GM18861 (cell line): ENCODE data around the gene AP3M1.
A peak's percentile ranks its signal among the peaks of the same experiment; 100 is the strongest.

ENCODE experiments used
- ATAC-seq: cut with Tn5 transposase; IDR thresholded peaks from one replicate; pipeline ENCODE4 v1.9.1; 2021; ENCODE audit not compliant: unreplicated experiment

Gene AP3M1

DNA sequence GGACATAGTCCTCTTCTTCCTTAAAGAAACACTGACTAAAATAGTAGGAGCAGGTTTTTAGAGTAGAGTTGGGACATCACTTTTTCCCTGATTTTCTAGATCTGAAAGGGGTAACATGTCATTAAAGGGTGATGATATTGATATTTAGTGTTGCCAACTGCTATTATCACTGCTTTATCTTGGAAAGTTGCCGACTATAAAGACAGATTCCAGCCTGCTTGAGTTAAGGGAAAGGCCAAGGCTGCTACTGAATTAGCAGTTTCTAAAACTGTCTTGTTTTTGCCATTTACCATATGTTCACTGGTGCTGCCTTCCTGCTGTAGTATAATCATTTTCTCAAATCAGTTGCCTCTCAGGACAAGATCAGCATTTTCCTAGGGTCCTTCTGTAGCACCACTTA is 29.7 kb downstream of the AP3M1 start:
- ATAC-seq = no peak

DNA sequence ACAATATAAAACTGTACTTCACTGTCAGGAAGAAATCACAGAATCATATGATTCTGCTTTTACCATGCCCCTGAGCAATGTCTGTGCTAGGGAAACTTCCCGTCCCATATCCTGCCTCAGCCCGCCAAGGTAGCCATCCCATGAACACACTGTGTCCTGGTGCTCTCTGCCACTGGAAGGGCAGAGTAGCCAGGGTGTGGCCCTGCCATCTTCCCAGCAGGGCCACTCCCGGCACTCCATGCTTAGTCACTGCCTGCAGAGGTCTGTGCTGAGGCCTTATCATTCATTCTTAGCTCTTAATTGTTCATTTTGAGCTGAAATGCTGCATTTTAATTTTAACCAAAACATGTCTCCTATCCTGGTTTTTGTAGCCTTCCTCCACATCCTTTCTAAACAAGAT is 31.8 kb downstream of the AP3M1 start:
- ATAC-seq = no peak

DNA sequence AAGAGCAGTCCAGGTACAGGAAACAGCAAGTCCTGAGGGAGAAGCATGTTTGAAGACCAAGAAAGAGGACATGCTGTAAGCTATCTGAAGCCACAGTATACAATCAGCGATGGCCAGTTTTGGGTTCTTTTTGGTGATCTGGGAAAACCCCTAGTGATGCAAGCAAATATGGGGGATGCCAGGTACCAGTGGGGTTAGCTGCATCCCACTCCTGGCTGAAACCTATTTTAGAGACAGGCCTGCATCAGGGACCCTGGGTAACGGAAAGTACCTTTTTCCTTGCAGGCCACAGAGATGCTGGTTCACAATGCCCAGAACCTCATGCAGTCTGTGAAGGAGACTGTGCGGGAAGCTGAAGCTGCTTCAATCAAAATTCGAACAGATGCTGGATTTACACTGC is 32.9 kb downstream of the AP3M1 start:
- no peak for ATAC-seq

DNA sequence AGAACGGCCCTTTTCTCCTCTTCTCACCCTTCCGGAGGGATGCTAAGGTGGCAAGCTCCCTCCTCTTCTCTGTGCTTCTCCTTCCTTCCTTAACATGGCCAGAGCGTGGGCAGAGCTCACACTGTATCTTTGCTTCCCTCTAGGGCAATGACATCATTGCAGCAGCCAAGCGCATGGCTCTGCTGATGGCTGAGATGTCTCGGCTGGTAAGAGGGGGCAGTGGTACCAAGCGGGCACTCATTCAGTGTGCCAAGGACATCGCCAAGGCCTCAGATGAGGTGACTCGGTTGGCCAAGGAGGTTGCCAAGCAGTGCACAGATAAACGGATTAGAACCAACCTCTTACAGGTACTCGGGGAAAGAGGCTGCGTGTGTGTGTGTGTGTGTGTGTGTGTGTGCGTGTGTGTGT is 36.6 kb downstream of the AP3M1 start:
- no peak for ATAC-seq

DNA sequence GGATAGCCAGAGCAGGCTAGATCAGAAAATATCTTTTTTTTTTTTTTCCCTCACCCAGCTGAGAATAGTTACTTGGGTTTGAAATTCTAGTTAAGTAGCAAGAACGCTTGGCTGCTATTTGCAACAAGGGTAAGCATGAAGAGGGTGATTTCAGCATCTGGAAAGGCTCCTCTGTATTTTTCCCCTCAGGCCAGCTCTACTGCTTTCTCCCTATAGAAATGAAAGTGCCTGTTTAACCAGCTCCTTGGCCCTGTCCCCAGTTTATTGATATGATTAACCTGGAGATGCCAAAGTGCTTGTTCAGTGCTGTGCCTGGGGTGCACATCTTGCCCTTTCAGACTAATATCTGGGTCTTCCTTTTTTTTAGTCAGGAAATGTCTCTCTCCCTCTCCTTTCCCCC is 37.1 kb downstream of the AP3M1 start:
- ATAC-seq = no peak

DNA sequence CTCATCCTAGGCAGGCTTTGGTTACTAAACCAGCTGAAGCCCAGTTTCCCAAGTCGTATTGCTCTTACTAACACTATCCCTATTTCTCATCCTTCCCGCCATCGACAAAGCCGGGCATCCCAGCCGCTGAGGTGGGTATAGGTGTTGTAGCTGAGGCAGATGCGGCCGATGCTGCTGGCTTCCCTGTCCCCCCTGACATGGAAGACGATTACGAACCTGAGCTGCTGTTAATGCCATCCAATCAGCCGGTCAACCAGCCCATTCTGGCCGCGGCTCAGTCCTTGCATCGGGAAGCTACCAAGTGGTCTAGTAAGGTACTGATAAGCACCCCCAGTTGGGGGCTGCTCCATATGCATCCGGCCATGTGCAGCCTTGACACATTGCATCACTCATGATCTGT is 38.8 kb downstream of the AP3M1 start:
- ATAC-seq = no peak

DNA sequence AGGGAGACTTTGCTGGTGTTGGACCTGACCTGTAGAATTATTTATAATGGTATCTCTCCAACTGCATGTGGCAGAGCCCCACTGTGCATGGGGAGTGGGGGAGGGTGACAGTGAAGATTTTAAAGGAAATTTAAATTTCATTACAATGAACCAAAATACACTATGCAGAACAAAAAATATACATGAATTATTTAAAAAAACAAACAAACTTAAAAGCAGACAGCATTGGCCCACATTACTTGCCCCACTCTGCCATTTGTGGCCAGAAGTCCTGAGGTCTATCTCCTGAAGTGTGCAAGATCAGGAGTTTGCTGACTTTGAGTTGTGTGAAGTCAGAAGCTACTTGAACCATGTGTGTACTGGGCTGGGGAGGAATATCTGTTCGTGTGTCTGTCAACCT is 40.5 kb downstream of the AP3M1 start:
- ATAC-seq = no peak

DNA sequence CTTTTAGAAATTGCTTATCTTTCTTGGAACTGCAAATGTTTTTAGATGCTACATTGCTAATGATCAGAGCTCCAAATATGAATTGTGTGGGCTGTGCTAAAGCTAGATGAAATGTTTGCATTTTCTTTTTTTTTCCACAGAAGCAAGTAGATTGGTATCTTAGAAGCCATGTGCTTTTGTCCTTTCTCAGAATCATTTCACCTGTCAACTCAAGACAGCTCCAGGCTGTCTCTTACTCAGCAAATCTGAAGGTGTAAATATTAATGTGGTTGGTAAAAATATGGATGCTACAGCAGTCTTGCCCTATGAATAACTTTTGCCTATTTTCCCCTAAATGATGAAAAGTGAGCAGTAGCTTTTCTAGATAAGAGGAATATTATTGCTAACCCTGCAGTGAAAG is 41.2 kb downstream of the AP3M1 start:
- ATAC-seq = no peak

DNA sequence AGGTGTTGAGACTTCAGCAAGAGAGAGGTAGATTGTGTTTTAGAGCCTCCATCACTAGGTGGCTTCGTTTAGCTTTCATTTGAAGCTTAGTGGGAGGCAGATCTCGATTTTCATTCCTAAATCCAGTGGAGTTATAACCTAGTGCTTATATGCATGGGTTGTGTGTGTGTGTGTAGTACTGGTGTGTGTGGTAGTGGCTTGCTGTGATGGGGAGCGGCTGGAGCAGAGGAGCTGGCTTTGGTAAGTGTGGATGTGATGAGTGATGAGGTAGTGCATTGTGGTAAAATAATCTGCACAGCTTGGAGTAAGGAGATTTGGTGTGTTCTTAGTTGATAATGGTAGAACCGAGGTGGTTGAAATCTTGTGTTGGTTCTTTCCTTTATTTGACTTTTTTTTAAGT is 43.2 kb downstream of the AP3M1 start:
- no peak for ATAC-seq

DNA sequence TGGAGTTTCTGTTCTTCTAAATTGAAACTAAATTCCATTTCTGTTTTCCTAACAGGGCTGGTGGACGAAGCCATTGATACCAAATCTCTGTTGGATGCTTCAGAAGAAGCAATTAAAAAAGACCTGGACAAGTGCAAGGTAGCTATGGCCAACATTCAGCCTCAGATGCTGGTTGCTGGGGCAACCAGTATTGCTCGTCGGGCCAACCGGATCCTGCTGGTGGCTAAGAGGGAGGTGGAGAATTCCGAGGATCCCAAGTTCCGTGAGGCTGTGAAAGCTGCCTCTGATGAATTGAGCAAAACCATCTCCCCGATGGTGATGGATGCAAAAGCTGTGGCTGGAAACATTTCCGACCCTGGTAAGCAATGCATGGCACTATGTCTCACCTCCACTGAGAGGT is 45.6 kb downstream of the AP3M1 start:
- no peak for ATAC-seq

DNA sequence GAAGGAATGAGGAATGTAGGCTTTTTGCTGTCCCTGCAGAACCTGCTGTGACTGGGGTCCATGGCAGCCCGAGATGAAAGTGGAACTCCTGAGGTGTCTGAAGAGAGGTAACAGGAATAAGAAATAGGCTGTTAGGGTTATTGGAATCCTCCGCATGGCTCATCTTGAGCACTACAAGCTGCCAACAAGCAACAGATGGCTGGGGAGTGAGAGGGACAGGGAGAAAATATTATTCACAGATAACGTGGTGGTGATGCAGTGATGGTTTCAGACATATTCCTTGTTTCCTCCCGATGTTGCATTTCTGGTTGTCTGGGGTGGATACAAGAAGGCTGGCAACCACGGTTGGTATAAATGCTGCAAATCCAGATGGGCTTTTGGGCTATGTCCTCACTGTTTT is 46.1 kb downstream of the AP3M1 start:
- no peak for ATAC-seq

DNA sequence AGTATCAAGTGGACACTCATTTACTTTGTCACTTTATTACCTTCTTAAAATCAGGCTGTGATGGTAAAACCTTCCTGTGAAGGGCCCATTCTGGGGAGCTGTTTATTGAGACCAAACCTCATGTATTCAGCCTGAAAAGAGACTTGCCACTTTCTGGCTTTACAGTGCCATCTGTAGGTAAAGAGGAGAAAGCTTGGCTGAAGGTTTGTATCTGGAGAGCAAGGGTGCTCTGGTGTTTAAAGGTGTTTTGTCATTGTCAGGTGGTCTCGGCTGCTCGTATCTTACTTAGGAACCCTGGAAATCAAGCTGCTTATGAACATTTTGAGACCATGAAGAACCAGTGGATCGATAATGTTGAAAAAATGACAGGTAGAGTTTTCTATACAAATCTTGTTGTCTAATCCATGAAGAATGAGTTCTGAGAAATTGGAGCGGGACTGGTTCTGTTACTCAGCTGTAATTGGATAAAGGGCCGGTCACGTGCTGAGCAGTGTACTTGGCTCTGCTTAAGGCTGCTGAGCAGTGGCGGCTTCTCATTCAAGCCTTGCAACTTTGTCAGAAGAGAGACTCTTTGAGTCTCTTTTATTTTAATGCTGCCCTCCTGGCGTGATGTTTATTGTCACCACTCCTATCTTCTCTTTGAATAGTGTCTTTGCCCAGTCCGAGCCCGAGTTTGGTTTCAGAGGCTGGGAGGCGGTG is 46.9 kb downstream of the AP3M1 start:
- ATAC-seq = no peak

DNA sequence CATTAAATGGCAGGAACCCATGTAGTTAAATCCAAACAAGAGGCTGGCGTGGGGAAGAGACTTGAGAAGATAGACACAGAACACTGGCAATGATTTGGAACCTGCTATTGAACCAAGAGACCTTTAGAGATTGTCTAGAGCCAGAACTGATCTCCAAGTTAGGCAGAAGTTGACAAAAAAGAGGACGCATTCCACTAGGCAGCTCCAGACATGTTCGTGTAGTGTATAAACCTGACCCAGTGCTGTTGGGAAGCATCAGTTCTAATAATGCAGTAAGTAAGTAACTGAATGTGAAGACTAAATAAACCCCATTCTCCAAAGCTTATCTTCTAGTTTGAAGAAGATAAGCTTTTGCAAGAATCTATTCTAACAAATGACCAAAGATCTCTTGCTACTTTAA is 50.8 kb downstream of the AP3M1 start:
- no peak for ATAC-seq

DNA sequence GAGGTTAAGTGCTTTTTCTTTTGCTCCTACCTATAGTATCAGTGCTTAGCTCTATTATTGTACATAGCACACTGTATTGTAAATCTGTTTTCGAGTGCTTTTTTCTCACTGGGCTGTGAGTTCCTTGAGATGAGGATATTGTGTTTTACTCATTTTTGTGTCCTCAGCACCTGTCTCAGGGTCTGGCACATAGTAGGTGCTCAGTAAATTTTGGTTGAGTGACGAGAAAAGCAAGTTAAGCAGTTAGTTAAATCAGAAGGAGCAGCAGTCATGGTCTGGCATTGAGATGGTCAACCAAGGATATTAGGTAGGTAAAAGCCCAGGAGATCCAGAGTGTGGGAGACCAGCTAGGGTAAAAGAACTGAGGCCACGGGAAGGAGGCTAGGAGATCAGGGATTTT is 51.2 kb downstream of the AP3M1 start:
- ATAC-seq = no peak

DNA sequence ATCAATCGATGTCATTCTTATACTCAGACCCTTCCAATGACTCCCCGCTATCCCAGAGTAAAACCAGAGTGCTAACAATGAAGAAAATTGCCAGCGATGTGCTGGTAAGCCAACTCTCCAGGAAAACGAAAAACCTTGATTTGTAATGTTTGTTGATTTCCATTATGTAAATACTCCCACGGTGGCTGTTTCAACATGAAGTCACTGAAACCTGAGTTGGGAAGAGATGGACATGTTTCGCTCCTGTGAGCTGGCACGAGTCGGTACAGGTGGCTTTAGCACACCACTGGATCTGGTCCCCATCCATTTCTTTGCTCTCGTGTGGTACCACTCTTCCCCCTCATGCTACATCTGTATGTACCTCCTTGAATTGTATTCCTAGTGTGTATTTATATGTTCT is 52.9 kb downstream of the AP3M1 start:
- ATAC-seq = no peak

DNA sequence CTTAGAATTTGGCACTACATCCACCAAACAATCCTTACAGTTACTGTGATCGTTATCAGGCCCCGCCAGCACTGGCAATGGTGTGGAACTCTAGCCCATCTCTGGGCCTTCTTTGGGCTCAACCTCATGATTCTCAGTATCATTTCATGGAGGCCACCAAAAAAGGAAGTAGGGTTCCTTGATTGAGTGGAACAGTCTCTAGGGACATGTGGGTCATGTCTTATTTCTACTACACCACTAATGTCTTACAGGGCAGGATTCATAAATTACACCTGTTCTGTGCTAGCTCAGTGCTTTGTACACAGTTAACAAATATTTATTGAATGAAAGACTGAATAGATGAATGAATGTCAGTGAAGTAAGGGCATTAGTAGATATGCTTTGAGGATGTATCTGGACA is 53.9 kb downstream of the AP3M1 start:
- peak; percentile 92 for ATAC-seq

DNA sequence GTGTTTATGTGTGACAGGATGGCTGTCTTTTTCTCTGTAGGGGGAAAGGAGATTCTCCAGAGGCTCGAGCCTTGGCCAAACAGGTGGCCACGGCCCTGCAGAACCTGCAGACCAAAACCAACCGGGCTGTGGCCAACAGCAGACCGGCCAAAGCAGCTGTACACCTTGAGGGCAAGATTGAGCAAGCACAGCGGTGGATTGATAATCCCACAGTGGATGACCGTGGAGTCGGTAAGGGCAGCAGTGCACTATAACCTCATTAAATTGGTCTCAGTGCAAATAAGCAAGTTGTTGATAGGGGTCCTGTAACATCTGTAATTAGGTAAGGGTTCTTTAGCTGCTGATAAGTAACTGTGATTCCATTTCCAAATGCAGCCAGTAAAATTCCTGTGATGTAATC is 56.4 kb downstream of the AP3M1 start:
- no peak for ATAC-seq

DNA sequence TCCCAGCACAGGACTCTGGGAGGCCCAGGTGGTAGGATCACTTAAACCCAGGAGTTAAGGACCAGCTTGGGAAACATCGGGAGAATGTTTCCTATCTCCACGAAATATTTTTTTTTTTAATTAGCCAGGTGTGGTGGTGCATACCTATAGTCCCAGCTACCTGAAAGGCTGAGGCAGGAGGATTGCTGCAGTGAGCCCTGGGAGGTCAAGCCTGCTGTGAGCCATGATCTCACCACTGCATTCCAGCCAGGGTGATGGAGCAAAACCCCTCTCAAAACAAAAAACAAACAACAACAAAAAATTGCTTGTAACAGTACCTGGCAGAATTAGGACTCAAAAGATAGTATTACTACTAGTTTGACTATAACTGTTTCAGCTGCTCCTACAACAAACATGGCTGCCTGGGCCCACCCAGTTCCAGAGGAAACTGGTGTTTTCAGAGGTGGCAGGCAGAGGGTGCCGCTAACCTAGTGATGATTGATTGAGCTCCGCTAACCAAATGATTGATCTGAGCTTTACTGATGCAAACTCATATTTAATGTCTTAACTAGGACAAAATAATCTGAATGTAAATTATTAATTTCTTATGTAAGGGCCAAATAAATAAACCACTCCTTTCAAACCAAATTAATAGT is 57.0 kb downstream of the AP3M1 start:
- ATAC-seq = no peak

DNA sequence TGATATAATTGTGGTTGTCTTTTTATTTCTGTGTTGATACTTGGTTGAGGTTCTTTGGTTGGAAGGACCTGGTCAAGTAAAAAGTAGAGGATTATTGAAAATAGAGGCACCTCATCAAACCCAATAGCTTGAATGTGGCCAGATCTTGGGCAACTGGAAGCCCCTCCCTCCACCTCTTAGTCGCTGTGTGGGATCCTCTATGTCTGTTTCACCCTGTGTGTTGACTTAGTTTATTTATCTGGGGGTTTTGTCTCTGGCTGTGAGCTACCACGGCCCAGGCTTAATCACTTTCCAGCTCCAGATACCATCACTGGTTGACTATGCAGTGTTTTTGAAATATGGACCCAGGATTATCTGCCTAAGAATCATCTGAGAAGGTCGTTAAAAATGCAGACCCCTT is 58.3 kb downstream of the AP3M1 start:
- ATAC-seq = no peak

DNA sequence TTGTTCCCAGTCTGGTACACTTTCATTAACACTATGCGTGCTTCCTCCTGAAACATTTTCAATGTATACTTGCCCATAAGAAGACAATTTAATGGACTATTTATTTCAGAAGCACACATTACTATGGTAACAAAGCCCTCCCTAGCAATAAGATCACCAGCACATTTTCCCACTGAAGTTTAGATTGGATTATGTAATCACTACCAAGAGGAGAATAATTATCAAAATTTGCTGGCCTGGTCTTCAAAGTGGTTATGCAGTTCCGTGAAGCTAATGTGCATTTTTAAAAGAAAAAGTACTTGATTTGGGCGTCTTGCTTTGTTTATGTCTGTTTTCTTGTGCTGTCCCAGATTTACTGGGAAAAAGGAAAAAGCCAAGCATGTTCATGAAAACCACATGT is 61.9 kb downstream of the AP3M1 start:
- ATAC-seq = no peak

DNA sequence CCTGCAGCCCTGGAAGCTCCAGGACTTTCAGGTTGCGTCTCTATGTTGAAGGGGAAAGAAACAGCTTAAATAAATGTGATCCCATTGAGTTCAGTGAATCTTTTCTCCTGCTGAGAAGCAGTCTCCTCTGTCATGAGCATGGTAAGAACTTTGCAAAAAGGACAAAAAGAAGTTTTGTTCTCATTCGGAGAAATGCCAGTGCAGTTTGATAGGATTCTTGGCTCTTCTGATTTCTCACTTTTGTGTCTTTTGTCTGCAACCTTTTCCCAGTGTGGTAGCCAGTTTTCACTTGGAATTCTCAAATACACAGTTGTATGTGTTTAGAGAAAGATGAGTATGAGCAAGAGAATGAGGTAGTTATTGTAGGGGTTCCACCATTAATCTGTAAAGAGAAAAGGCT is 64.3 kb downstream of the AP3M1 start:
- no peak for ATAC-seq

DNA sequence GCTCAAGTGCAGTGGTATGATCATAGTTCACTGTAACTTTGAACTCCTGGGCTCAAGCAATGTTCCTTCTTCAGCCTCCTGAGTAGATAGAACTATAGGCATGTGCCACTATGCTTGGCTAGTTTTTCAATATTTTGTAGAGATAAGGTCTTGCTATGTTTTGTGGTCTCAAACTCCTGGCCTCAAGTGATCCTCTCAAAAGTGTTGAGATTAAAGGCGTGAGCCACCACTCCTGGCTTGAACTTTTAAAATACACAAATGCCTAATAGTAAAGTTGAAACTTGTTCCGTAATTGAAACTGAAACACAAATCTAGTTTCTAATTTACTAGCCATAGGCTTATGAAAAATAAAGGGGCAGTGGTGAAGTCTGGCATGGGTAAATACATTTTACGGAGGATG is 65.7 kb downstream of the AP3M1 start:
- ATAC-seq = peak; percentile 61

DNA sequence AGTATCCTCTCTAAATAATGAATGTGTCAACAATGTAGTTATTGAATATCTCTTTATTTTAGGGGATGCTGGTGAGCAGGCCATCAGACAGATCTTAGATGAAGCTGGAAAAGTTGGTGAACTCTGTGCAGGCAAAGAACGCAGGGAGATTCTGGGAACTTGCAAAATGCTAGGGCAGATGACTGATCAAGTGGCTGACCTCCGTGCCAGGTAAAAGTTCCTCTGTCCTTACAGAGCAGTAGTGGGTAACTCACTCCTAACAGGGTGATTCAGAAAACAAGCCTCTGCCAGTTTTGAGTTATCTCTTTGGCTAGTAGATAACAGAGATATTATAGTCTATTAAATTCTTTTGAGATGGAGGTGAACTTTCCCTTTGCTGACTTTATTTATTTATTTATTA is 67.3 kb downstream of the AP3M1 start:
- ATAC-seq = no peak
